Measurements from ENCODE around the gene CDC14A. TPM values are rescaled to one million over a fixed set of nuclear protein-coding genes. Genes with fewer than 3 reads are reported as not detected.

The CDC14A gene
- polyA plus RNA-seq, 1 of the 3 experiments (the other 2 are of a cell fraction): 2.2 TPM

- H2AFZ ChIP-seq (ENCODE audit: low read depth): no peak overlapping the region
- no peaks in the 10 kb centered on the region for H3K9me2 ChIP-seq
- H3K27me3 ChIP-seq (ENCODE audit: insufficient read depth): no peaks in the 10 kb centered on the region
- H3K79me2 ChIP-seq (ENCODE audit: insufficient read depth): peaks cover 14% of the 10 kb centered on the region; the same call in 1 of the 2 replicates
- POLR2A ChIA-PET: no interaction called here
- H3K36me3 ChIP-seq (replicated peaks in 1 of 2; ENCODE audit: control insufficient read depth in 1 of 2, insufficient read depth in 2 of 2, low read length in 1 of 2): no peaks in the 10 kb centered on the region
- 89% methylated on average over 4 of the region's 4 CpGs for WGBS (ENCODE audit: low lambda C conversion rate)
- no peak overlapping the region for H3K27ac ChIP-seq (ENCODE audit: low read depth in 2 of 2, low read length in 1 of 2)
- DNase-seq: no peak
- no peak for TF ChIP-seq GABPA (IDR thresholded peaks at IDR 0.05; ENCODE audit: low read depth)
- TF ChIP-seq MEF2A (IDR thresholded peaks at IDR 0.05; ENCODE audit: borderline replicate concordance, low read depth): no peak
- no peak for TF ChIP-seq RXRA (IDR thresholded peaks at IDR 0.05; ENCODE audit: borderline replicate concordance, low read depth)
- TF ChIP-seq JUND (IDR thresholded peaks at IDR 0.05): no peak
- no peak for TF ChIP-seq IRF3 (IDR thresholded peaks at IDR 0.05; ENCODE audit: low read depth, low read length)
- TF ChIP-seq YY1 (IDR thresholded peaks at IDR 0.05; ENCODE audit: low read depth): no peak
- TF ChIP-seq MXI1 (IDR thresholded peaks at IDR 0.05; ENCODE audit: low read depth, low read length): no peak
- TF ChIP-seq SMC3 (IDR thresholded peaks at IDR 0.05; ENCODE audit: low read depth, low read length): no peak
- peaks cover 15% of the 10 kb centered on the region for H3F3A ChIP-seq (replicated peaks; ENCODE audit: insufficient read depth)
- no peaks in the 10 kb centered on the region; the same call in 1 of the 2 replicates for H4K20me1 ChIP-seq (ENCODE audit: insufficient read depth)
- H3K9me3 ChIP-seq: no peaks in the 10 kb centered on the region
- H3K4me1 ChIP-seq (ENCODE audit: control insufficient read depth in 1 of 2, insufficient read depth in 2 of 2, low read depth in 1 of 2, low read length in 1 of 2): peaks cover 6 to 9% of the 10 kb centered on the region in 2 experiments; a peak in 3 of 4 replicates
- no peak overlapping the region for H3K4me3 ChIP-seq (ENCODE audit: low read depth in 2 of 2, low read length in 1 of 2)
- H3K4me2 ChIP-seq: no peak overlapping the region
- no peak overlapping the region for H3K9ac ChIP-seq
- CTCF ChIA-PET: no interaction called here
These were observed 3.1 kb upstream of the CDC14A start for GRCh38 chr1:100349246-100349645.

- TF ChIP-seq, protein P1, sequence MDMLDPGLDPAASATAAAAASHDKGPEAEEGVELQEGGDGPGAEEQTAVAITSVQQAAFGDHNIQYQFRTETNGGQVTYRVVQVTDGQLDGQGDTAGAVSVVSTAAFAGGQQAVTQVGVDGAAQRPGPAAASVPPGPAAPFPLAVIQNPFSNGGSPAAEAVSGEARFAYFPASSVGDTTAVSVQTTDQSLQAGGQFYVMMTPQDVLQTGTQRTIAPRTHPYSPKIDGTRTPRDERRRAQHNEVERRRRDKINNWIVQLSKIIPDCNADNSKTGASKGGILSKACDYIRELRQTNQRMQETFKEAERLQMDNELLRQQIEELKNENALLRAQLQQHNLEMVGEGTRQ (IDR thresholded peaks at IDR 0.05; ENCODE audit: borderline replicate concordance, low read depth, low read length): no peak
- TF ChIP-seq RCOR1 (IDR thresholded peaks at IDR 0.05; ENCODE audit: low read length) (no peak), JUND (IDR thresholded peaks at IDR 0.05) (no peak), POLR2AphosphoS5 (IDR thresholded peaks at IDR 0.05; ENCODE audit: low read depth, low read length) (no peak)
- H3K9me3 ChIP-seq: no peaks in the 10 kb centered on the region
- H4K20me1 ChIP-seq (ENCODE audit: insufficient read depth): no peaks in the 10 kb centered on the region; the same call in 1 of the 2 replicates
- CTCF ChIA-PET: interaction anchor here (0.7 kb wide), 2 partner anchors 52 to 113 kb away, joined by 3 read pairs; no protein-coding TSS in a partner anchor
- DNase-seq: no peak
- H3K27ac ChIP-seq (ENCODE audit: low read depth in 2 of 2, low read length in 1 of 2): peak overlapping the region; percentile 91 to 95
- POLR2A ChIA-PET: no interaction called here
- peaks cover 15% of the 10 kb centered on the region for H3F3A ChIP-seq (replicated peaks; ENCODE audit: insufficient read depth)
- H2AFZ ChIP-seq (ENCODE audit: low read depth): peak overlapping the region; percentile 98
- H3K36me3 ChIP-seq (replicated peaks in 1 of 2; ENCODE audit: control insufficient read depth in 1 of 2, insufficient read depth in 2 of 2, low read length in 1 of 2): no peaks in the 10 kb centered on the region
- peak overlapping the region; percentile 90 for H3K4me2 ChIP-seq
- H3K9me2 ChIP-seq: no peaks in the 10 kb centered on the region
- H3K27me3 ChIP-seq (ENCODE audit: insufficient read depth): no peaks in the 10 kb centered on the region
- WGBS (ENCODE audit: low lambda C conversion rate): 86% methylated on average over 10 of the region's 10 CpGs
- H3K79me2 ChIP-seq (ENCODE audit: insufficient read depth): peaks cover 27% of the 10 kb centered on the region
- H3K4me1 ChIP-seq (ENCODE audit: control insufficient read depth in 1 of 2, insufficient read depth in 2 of 2, low read depth in 1 of 2, low read length in 1 of 2): peaks cover 11 to 19% of the 10 kb centered on the region in 2 experiments; a peak in 3 of 4 replicates
- peak overlapping the region; percentile 80 to 93 for H3K4me3 ChIP-seq (ENCODE audit: low read depth in 2 of 2, low read length in 1 of 2)
- H3K9ac ChIP-seq: peak overlapping the region; percentile 87; the same call in 1 of the 2 replicates
These were observed 1.6 kb upstream of the CDC14A start for GRCh38 chr1:100350787-100351094.

All from SK-N-SH (cell line).